ENCODE data around the gene FAM89B.

DNA sequence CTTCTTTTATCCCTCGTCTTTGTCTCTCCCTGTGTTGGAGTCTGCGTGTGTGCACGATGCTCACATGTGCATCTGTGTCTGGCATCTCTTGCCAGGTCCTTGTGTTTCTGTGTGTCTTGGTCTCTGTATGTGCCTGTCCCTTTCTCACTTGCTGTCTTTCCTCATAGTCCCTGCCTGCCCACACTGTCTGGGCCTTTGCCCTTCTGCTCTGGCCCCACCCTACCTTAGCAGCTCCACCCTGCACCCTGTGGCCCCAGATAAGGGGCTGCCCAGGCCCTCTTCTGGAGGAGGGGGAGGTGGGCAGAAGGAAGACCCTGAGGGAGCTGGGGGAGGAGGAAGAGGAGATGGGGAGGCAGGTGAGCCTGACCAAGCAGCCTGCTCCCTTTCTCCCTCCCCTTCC lies 6.3 kb downstream of the FAM89B start:
- TF ChIP-seq POLR2AphosphoS5 (IDR thresholded peaks at IDR 0.05; ENCODE audit: low read depth, low read length) (no peak), TAF1 (IDR thresholded peaks at IDR 0.05; ENCODE audit: borderline replicate concordance, insufficient read depth, low read length) (no peak), FOXP2 (optimal IDR thresholded peaks at IDR 0.05; ENCODE audit: borderline replicate concordance, extremely low read depth, extremely low read length, insufficient read depth) (no peak), SIN3A (IDR thresholded peaks at IDR 0.05; ENCODE audit: borderline replicate concordance, insufficient read depth, low read length) (no peak)
- TF ChIP-seq, protein P1, sequence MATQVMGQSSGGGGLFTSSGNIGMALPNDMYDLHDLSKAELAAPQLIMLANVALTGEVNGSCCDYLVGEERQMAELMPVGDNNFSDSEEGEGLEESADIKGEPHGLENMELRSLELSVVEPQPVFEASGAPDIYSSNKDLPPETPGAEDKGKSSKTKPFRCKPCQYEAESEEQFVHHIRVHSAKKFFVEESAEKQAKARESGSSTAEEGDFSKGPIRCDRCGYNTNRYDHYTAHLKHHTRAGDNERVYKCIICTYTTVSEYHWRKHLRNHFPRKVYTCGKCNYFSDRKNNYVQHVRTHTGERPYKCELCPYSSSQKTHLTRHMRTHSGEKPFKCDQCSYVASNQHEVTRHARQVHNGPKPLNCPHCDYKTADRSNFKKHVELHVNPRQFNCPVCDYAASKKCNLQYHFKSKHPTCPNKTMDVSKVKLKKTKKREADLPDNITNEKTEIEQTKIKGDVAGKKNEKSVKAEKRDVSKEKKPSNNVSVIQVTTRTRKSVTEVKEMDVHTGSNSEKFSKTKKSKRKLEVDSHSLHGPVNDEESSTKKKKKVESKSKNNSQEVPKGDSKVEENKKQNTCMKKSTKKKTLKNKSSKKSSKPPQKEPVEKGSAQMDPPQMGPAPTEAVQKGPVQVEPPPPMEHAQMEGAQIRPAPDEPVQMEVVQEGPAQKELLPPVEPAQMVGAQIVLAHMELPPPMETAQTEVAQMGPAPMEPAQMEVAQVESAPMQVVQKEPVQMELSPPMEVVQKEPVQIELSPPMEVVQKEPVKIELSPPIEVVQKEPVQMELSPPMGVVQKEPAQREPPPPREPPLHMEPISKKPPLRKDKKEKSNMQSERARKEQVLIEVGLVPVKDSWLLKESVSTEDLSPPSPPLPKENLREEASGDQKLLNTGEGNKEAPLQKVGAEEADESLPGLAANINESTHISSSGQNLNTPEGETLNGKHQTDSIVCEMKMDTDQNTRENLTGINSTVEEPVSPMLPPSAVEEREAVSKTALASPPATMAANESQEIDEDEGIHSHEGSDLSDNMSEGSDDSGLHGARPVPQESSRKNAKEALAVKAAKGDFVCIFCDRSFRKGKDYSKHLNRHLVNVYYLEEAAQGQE (IDR thresholded peaks at IDR 0.05; ENCODE audit: insufficient read depth in 1 of 2, low read depth in 2 of 2, low read length in 2 of 2): no peak
